Vagina (tissue), 2 donors: ENCODE data around the gene THADA. TPM values are rescaled to one million over a fixed set of nuclear protein-coding genes. Genes with fewer than 3 reads are reported as not detected.

ENCODE experiments used
- DNase-seq, 2 donors: peaks; one replicate each; pipeline ENCODE4 v3.0.0-alpha.2; 2017; ENCODE audit errors: extremely low spot score in 2 of 2
- H3K27ac ChIP-seq: fragments of 200-600 bp; sonication (generic); one replicate; pipeline ENCODE4 v1.5.1; 2019
- H3K27me3 ChIP-seq: fragments of 200-600 bp; sonication (generic); one replicate; pipeline ENCODE4 v1.5.1; 2019
- H3K36me3 ChIP-seq, 2 donors: fragments of 200-600 bp; sonication (generic); one replicate each; pipeline ENCODE4 v1.5.1; 2017 to 2019
- H3K4me1 ChIP-seq: fragments of 200-600 bp; sonication (generic); one replicate; pipeline ENCODE4 v1.5.1; 2019
- H3K4me3 ChIP-seq, 2 donors: fragments of 200-600 bp; sonication (generic); 1 replicate in 1 of 2; 2 replicates in 1 of 2; pipeline ENCODE4 v1.5.1; 2016 to 2019
- H3K9me3 ChIP-seq: fragments of 200-600 bp; sonication (generic); one replicate; pipeline ENCODE4 v1.5.1; 2019
- POLR2A ChIP-seq, 2 donors: fragments of 450-650 bp; IDR thresholded peaks; one replicate each; pipeline ENCODE4 v1.6.1; 2017; ENCODE audit warnings: antibody characterized with exemption in 2 of 2, mild to moderate bottlenecking in 2 of 2, moderate library complexity in 2 of 2
- POLR2AphosphoS5 ChIP-seq, 2 donors: sonication (generic); formaldehyde crosslinking; IDR thresholded peaks; one replicate each; pipeline ENCODE4 v1.9.0; 2017; ENCODE audit warnings: antibody characterized with exemption in 2 of 2, mild to moderate bottlenecking in 2 of 2, low read depth in 1 of 2; ENCODE audit not compliant: insufficient read depth in 1 of 2
- intact Hi-C: fragments of 100-400 bp; cut with DNase I; formaldehyde crosslinking; loops from one replicate; pipeline ENCODE4 v1.15.1; 2023
- total RNA-seq: library from RNA; depleted of rRNA; stranded (reverse); fragments of >200 nt; gene quantifications from one replicate; pipeline ENCODE4 v1.2.3, GENCODE V29; 2016
- TF ChIP-seq, protein P1 (sequence below), 3 experiments: fragments of 450-650 bp in 2 of 3; fragments of 200-600 bp in 1 of 3; sonication (generic) in 1 of 3; IDR thresholded peaks; one replicate each; pipeline ENCODE4 v1.5.1; 2017 to 2019; ENCODE audit warnings: antibody characterized with exemption in 3 of 3, mild to moderate bottlenecking in 2 of 3, moderate library complexity in 2 of 3

The THADA gene
- total RNA-seq, 1 donor from 2014 or later: 32.2 TPM

DNA sequence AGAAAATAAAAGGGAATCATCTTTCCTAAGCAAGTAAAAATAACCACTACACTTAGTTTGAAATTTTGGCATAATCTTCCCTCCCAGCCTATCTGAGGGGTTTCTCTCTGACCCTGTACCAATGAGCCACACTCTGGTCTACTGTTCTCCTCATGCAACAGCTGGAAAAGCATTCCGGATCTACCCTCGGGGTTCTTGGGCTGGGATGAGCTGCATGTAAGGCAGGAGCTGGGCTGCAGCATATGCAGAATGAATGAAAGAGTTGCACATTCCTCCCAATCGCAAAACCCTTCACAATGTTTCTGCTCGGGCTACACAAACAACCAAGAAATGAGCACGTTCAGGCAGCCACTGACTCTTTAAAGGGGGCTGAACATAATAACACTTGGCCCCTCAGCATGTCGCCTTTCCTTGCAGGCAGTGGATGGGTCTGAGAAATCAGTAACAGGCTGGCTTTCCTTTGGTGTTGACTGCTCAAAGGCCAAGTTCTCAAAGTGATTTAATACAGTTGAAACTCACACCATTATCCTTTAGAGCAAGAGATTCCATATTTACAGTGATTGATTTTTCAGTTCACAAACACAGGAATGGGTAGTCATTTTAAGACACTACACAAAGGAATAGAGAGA, 189.1 kb downstream of the THADA start:
- intact Hi-C loops: no loop called here
- no peak for DNase-seq
- H3K9me3 ChIP-seq: no peaks in the 10 kb centered on the region
- no peaks in the 10 kb centered on the region for H3K36me3 ChIP-seq
- H3K4me3 ChIP-seq: no peak overlapping the region
- H3K4me1 ChIP-seq: peaks cover 64% of the 10 kb centered on the region
- no peaks in the 10 kb centered on the region for H3K27me3 ChIP-seq
- TF ChIP-seq POLR2A (IDR thresholded peaks at IDR 0.05): no peak
- no peak for TF ChIP-seq POLR2AphosphoS5 (IDR thresholded peaks at IDR 0.05; ENCODE audit: insufficient read depth in 1 of 2, low read depth in 1 of 2)
- TF ChIP-seq, protein P1, sequence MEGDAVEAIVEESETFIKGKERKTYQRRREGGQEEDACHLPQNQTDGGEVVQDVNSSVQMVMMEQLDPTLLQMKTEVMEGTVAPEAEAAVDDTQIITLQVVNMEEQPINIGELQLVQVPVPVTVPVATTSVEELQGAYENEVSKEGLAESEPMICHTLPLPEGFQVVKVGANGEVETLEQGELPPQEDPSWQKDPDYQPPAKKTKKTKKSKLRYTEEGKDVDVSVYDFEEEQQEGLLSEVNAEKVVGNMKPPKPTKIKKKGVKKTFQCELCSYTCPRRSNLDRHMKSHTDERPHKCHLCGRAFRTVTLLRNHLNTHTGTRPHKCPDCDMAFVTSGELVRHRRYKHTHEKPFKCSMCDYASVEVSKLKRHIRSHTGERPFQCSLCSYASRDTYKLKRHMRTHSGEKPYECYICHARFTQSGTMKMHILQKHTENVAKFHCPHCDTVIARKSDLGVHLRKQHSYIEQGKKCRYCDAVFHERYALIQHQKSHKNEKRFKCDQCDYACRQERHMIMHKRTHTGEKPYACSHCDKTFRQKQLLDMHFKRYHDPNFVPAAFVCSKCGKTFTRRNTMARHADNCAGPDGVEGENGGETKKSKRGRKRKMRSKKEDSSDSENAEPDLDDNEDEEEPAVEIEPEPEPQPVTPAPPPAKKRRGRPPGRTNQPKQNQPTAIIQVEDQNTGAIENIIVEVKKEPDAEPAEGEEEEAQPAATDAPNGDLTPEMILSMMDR (IDR thresholded peaks at IDR 0.05): no peak
- H3K27ac ChIP-seq: no peak overlapping the region

- Histone ChIP-seq H3K27ac (peak overlapping the region; percentile 42), H3K36me3 (no peaks in the 10 kb centered on the region), H3K9me3 (no peaks in the 10 kb centered on the region), H3K4me3 (no peak overlapping the region), H3K27me3 (no peaks in the 10 kb centered on the region), H3K4me1 (peaks cover 59% of the 10 kb centered on the region)
- TF ChIP-seq, protein P1 (IDR thresholded peaks at IDR 0.05): no peak
- TF ChIP-seq POLR2A (IDR thresholded peaks at IDR 0.05) (no peak), POLR2AphosphoS5 (IDR thresholded peaks at IDR 0.05; ENCODE audit: insufficient read depth in 1 of 2, low read depth in 1 of 2) (no peak)
- intact Hi-C loops: no loop called here
- DNase-seq: no peak
Measured at GRCh38 chr2:43405829-43406228, 190.0 kb downstream of the THADA start.

DNA sequence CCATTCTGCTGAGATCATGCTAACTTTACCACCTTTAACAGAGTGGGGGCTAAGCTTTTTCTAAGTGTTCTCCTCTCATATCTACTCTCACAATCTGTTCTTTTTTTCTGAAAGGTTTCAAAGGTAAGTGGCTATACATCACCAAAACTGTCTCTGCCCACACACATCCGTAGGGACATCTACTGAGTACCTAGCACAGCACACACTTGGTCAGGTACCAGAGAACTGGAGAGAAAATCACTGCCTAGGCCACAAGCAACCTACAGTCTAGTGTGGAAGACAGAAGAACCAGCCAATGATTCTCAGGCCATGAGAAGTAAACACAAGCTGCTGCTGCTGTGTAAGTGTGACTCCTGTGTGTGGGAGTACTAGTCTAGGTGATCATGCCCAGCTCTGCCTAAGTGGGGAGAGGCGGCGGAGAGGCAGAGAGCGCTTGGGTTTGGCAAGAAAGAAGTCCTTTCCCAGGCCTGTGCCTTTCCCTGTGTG, 193.3 kb downstream of the THADA start:
- TF ChIP-seq, protein P1 (IDR thresholded peaks at IDR 0.05): no peak
- TF ChIP-seq POLR2A (IDR thresholded peaks at IDR 0.05): no peak
- no peak for TF ChIP-seq POLR2AphosphoS5 (IDR thresholded peaks at IDR 0.05; ENCODE audit: insufficient read depth in 1 of 2, low read depth in 1 of 2)
- H3K9me3 ChIP-seq: no peaks in the 10 kb centered on the region
- no peak for DNase-seq
- peak overlapping the region; percentile 24 for H3K27ac ChIP-seq
- no peaks in the 10 kb centered on the region for H3K36me3 ChIP-seq
- no peaks in the 10 kb centered on the region for H3K27me3 ChIP-seq
- H3K4me3 ChIP-seq: no peak overlapping the region
- H3K4me1 ChIP-seq: peaks cover 63% of the 10 kb centered on the region
- intact Hi-C loops: no loop called here

DNA sequence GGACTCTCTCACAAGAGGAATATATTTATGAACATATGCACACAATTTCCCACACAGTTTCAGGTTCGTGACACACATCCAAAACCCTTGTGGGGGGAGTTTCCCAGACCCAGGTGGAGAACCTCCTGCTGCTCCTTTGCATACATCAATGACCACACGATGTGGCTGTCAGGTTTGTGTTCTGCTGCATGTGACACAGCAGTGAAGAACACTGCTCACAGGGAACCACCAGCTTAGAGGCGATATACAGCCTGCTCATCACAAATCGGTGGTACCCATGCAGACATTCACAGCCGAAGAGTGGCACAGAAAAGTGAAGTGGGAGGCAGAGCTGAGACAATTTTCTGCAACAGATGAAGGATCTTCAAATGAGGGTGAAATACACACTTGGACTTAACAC, 193.8 kb downstream of the THADA start:
- peaks cover 63% of the 10 kb centered on the region for H3K4me1 ChIP-seq
- TF ChIP-seq POLR2AphosphoS5 (IDR thresholded peaks at IDR 0.05; ENCODE audit: insufficient read depth in 1 of 2, low read depth in 1 of 2): no peak
- TF ChIP-seq POLR2A (IDR thresholded peaks at IDR 0.05): no peak
- TF ChIP-seq, protein P1 (IDR thresholded peaks at IDR 0.05): no peak
- intact Hi-C loops: no loop called here

GRCh38 chr2:43400508-43400907, 195.3 kb downstream of the THADA start:
- Histone ChIP-seq H3K36me3 (no peaks in the 10 kb centered on the region), H3K27me3 (no peaks in the 10 kb centered on the region), H3K4me3 (no peak overlapping the region), H3K4me1 (peaks cover 49% of the 10 kb centered on the region), H3K9me3 (no peaks in the 10 kb centered on the region), H3K27ac (peak overlapping the region; percentile 63)
- DNase-seq: no peak
- TF ChIP-seq POLR2AphosphoS5 (IDR thresholded peaks at IDR 0.05; ENCODE audit: insufficient read depth in 1 of 2, low read depth in 1 of 2) (no peak), POLR2A (IDR thresholded peaks at IDR 0.05) (no peak)
- TF ChIP-seq, protein P1 (IDR thresholded peaks at IDR 0.05): peak in 1 of 3 experiments; percentile 9
- intact Hi-C loops: no loop called here

More for the DNA sequence above, 193.8 kb downstream of the THADA start:
- no peaks in the 10 kb centered on the region for H3K36me3 ChIP-seq
- no peak overlapping the region for H3K4me3 ChIP-seq
- no peak overlapping the region for H3K27ac ChIP-seq
- no peaks in the 10 kb centered on the region for H3K9me3 ChIP-seq
- no peak for DNase-seq
- no peaks in the 10 kb centered on the region for H3K27me3 ChIP-seq
